HepG2 (cell line): ENCODE measurements around the gene MYH10. TPM values are rescaled to one million over a fixed set of nuclear protein-coding genes. Genes with fewer than 3 reads are reported as not detected.

Experiments
- FLYWCH1 ChIP-seq: sonication (generic); formaldehyde crosslinking; IDR thresholded peaks from 2 replicates; pipeline ENCODE4 v1.8.1; 2023; ENCODE audit warnings: mild to moderate bottlenecking, missing genetic modification reagents
- HDAC2 ChIP-seq: sonication (generic); formaldehyde crosslinking; IDR thresholded peaks from 2 replicates; pipeline ENCODE4 v1.4.0; 2020; ENCODE audit warnings: missing genetic modification reagents
- MAF1 ChIP-seq: sonication (generic); formaldehyde crosslinking; IDR thresholded peaks from 2 replicates; pipeline ENCODE4 v1.5.0; 2020; ENCODE audit warnings: missing genetic modification reagents, borderline replicate concordance
- MEF2D ChIP-seq: sonication (generic); formaldehyde crosslinking; IDR thresholded peaks from 2 replicates; pipeline ENCODE4 v1.5.1; 2020; ENCODE audit warnings: mild to moderate bottlenecking, missing genetic modification reagents
- MLLT10 ChIP-seq: sonication (generic); formaldehyde crosslinking; IDR thresholded peaks from 2 replicates; pipeline ENCODE4 v1.4.0; 2020; ENCODE audit warnings: missing genetic modification reagents
- RAD21 ChIP-seq: fragments of 450-650 bp; formaldehyde crosslinking; IDR thresholded peaks from 2 replicates; pipeline ENCODE4 v1.5.0; 2020; ENCODE audit warnings: mild to moderate bottlenecking
- SIN3B ChIP-seq: fragments of 150-350 bp; IDR thresholded peaks from 2 replicates; pipeline ENCODE4 v1.6.1; 2014; ENCODE audit warnings: low read length
- SMAD1 ChIP-seq: sonication (generic); formaldehyde crosslinking; IDR thresholded peaks from 2 replicates; pipeline ENCODE4 v1.4.0; 2020; ENCODE audit warnings: missing genetic modification reagents, low read depth, mild to moderate bottlenecking, borderline replicate concordance
- SOX5 ChIP-seq: IDR thresholded peaks from 2 replicates; pipeline ENCODE4 v1.6.1; 2016; ENCODE audit warnings: borderline replicate concordance
- ZFX ChIP-seq: sonication (generic); formaldehyde crosslinking; IDR thresholded peaks from 2 replicates; pipeline ENCODE4 v1.4.0; 2020; ENCODE audit warnings: mild to moderate bottlenecking, low read depth, missing genetic modification reagents, moderate library complexity
- ZNF549 ChIP-seq: sonication (generic); formaldehyde crosslinking; IDR thresholded peaks from 2 replicates; pipeline ENCODE4 v1.5.0; 2020; ENCODE audit warnings: missing genetic modification reagents
- ZNF557 ChIP-seq: sonication (generic); formaldehyde crosslinking; IDR thresholded peaks from 2 replicates; pipeline ENCODE4 v1.4.0; 2020; ENCODE audit warnings: missing genetic modification reagents
- polyA plus RNA-seq, 8 experiments: library from polyadenylated mRNA; depleted of rRNA in 3 of 8; stranded (reverse) in 7 of 8; unstranded in 1 of 8; fragments of >200 nt; fragmentation: Illumina TruSeq in 4 of 8; extraction: Trizol in 4 of 8; gene quantifications; 2 replicates each; pipeline versions ENCODE4 v1.2.1 to v1.2.3, GENCODE V29; 2011 to 2016; ENCODE audit warnings: low read depth in 4 of 8, missing spikeins in 1 of 8, mixed read lengths in 1 of 8; ENCODE audit not compliant: insufficient read depth in 1 of 8
- total RNA-seq, 5 experiments: library from RNA; depleted of rRNA; stranded (reverse); fragments of >200 nt; fragmentation: Illumina TruSeq; extraction: Trizol; gene quantifications; 2 replicates each; pipeline ENCODE4 v1.2.3, GENCODE V29; 2016; ENCODE audit warnings: low read depth in 1 of 5
- TF ChIP-seq, protein P1 (sequence below): sonication (generic); formaldehyde crosslinking; conservative IDR thresholded peaks from 2 replicates; pipeline ENCODE4 v1.8.0; 2022; ENCODE audit warnings: missing genetic modification reagents
- TF ChIP-seq, protein P2 (sequence below): sonication (generic); formaldehyde crosslinking; IDR thresholded peaks from 2 replicates; pipeline ENCODE4; 2020; ENCODE audit warnings: missing genetic modification reagents, mild to moderate bottlenecking, borderline replicate concordance
- TF ChIP-seq, protein P3 (sequence below): sonication (generic); formaldehyde crosslinking; IDR thresholded peaks from 2 replicates; pipeline ENCODE4 v1.5.0; 2020; ENCODE audit warnings: mild to moderate bottlenecking, low read depth, missing genetic modification reagents, borderline replicate concordance
- TF ChIP-seq, protein P4 (sequence below): sonication (generic); formaldehyde crosslinking; IDR thresholded peaks from 2 replicates; pipeline ENCODE4 v1.4.0; 2020; ENCODE audit warnings: missing genetic modification reagents
- TF ChIP-seq, protein P5 (sequence below): sonication (generic); formaldehyde crosslinking; IDR thresholded peaks from 2 replicates; pipeline ENCODE4 v1.4.0; 2020; ENCODE audit warnings: missing genetic modification reagents
- TF ChIP-seq, protein P6 (sequence below): IDR thresholded peaks from 2 replicates; pipeline ENCODE4 v1.4.0; 2020; ENCODE audit warnings: mild to moderate bottlenecking, missing genetic modification reagents

MYH10 gene
- total and polyA plus RNA-seq, 2 of the 13 experiments (the other 11 are each of a cell fraction or from before 2014, with no cell fraction given) = 43.4 to 68.6 TPM

DNA sequence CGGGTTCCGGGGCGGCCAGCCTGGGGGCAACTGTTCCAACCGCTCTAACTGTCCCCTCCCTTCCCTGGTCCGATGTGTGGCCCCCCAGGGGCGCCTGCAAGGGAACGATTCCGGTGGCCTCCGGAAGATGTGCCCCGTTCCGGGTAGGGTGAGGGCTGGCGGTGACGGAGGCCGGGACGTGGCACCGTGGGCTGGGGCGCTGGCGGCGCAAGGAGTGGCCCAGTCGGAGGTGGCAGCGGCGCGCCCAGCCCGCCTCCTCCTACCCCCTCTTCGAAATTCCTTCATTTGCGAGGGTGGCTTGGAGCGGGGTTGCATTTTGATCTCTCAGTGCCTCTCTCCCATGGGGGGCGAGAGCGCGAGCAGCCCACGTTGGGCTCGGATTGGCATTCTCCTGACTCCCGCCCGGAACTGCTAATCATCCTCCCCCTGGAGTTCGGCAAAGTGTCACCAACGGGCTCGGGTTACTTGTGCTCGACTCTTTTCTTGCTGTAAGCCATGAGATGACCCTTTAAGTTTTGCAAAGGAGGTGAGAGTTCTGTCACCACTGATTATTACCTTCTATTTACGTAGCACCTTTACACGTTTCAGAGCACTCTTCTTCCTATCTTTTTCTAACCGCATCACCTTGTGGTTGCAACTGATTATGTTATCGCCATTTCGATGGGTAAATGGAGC is 194.2 kb downstream of the MYH10 start (continued):
- TF ChIP-seq HDAC2 (CRISPR knock-in tag) = no peak
- TF ChIP-seq SIN3B = no peak
- TF ChIP-seq SOX5 (CRISPR knock-in tag) = 0 out of 2 replicates have a peak, but pooled peaks have one; percentile 9
- no peak for TF ChIP-seq ZNF557 (CRISPR knock-in tag)
- no peak for TF ChIP-seq ZNF549 (CRISPR knock-in tag)
- TF ChIP-seq, protein P1, sequence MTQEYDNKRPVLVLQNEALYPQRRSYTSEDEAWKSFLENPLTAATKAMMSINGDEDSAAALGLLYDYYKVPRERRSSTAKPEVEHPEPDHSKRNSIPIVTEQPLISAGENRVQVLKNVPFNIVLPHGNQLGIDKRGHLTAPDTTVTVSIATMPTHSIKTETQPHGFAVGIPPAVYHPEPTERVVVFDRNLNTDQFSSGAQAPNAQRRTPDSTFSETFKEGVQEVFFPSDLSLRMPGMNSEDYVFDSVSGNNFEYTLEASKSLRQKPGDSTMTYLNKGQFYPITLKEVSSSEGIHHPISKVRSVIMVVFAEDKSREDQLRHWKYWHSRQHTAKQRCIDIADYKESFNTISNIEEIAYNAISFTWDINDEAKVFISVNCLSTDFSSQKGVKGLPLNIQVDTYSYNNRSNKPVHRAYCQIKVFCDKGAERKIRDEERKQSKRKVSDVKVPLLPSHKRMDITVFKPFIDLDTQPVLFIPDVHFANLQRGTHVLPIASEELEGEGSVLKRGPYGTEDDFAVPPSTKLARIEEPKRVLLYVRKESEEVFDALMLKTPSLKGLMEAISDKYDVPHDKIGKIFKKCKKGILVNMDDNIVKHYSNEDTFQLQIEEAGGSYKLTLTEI (CRISPR knock-in tag) = no peak
- TF ChIP-seq, protein P2, sequence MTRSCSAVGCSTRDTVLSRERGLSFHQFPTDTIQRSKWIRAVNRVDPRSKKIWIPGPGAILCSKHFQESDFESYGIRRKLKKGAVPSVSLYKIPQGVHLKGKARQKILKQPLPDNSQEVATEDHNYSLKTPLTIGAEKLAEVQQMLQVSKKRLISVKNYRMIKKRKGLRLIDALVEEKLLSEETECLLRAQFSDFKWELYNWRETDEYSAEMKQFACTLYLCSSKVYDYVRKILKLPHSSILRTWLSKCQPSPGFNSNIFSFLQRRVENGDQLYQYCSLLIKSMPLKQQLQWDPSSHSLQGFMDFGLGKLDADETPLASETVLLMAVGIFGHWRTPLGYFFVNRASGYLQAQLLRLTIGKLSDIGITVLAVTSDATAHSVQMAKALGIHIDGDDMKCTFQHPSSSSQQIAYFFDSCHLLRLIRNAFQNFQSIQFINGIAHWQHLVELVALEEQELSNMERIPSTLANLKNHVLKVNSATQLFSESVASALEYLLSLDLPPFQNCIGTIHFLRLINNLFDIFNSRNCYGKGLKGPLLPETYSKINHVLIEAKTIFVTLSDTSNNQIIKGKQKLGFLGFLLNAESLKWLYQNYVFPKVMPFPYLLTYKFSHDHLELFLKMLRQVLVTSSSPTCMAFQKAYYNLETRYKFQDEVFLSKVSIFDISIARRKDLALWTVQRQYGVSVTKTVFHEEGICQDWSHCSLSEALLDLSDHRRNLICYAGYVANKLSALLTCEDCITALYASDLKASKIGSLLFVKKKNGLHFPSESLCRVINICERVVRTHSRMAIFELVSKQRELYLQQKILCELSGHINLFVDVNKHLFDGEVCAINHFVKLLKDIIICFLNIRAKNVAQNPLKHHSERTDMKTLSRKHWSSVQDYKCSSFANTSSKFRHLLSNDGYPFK (CRISPR knock-in tag) = no peak
- peak; percentile 70 for TF ChIP-seq ZFX (CRISPR knock-in tag)
- no peak for TF ChIP-seq SMAD1 (CRISPR knock-in tag)
- TF ChIP-seq, protein P3, sequence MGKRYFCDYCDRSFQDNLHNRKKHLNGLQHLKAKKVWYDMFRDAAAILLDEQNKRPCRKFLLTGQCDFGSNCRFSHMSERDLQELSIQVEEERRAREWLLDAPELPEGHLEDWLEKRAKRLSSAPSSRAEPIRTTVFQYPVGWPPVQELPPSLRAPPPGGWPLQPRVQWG (CRISPR knock-in tag) = no peak
- TF ChIP-seq, protein P4, sequence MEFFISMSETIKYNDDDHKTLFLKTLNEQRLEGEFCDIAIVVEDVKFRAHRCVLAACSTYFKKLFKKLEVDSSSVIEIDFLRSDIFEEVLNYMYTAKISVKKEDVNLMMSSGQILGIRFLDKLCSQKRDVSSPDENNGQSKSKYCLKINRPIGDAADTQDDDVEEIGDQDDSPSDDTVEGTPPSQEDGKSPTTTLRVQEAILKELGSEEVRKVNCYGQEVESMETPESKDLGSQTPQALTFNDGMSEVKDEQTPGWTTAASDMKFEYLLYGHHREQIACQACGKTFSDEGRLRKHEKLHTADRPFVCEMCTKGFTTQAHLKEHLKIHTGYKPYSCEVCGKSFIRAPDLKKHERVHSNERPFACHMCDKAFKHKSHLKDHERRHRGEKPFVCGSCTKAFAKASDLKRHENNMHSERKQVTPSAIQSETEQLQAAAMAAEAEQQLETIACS (CRISPR knock-in tag) = no peak
- TF ChIP-seq FLYWCH1 (CRISPR knock-in tag) = no peak
- TF ChIP-seq, protein P5, sequence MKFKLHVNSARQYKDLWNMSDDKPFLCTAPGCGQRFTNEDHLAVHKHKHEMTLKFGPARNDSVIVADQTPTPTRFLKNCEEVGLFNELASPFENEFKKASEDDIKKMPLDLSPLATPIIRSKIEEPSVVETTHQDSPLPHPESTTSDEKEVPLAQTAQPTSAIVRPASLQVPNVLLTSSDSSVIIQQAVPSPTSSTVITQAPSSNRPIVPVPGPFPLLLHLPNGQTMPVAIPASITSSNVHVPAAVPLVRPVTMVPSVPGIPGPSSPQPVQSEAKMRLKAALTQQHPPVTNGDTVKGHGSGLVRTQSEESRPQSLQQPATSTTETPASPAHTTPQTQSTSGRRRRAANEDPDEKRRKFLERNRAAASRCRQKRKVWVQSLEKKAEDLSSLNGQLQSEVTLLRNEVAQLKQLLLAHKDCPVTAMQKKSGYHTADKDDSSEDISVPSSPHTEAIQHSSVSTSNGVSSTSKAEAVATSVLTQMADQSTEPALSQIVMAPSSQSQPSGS (CRISPR knock-in tag) = no peak
- TF ChIP-seq RAD21 (CRISPR knock-in tag) = 0 out of 2 replicates have a peak, but pooled peaks have one; percentile 6
- no peak for TF ChIP-seq MLLT10 (CRISPR knock-in tag)
- TF ChIP-seq MEF2D (CRISPR knock-in tag) = no peak
- TF ChIP-seq, protein P6, sequence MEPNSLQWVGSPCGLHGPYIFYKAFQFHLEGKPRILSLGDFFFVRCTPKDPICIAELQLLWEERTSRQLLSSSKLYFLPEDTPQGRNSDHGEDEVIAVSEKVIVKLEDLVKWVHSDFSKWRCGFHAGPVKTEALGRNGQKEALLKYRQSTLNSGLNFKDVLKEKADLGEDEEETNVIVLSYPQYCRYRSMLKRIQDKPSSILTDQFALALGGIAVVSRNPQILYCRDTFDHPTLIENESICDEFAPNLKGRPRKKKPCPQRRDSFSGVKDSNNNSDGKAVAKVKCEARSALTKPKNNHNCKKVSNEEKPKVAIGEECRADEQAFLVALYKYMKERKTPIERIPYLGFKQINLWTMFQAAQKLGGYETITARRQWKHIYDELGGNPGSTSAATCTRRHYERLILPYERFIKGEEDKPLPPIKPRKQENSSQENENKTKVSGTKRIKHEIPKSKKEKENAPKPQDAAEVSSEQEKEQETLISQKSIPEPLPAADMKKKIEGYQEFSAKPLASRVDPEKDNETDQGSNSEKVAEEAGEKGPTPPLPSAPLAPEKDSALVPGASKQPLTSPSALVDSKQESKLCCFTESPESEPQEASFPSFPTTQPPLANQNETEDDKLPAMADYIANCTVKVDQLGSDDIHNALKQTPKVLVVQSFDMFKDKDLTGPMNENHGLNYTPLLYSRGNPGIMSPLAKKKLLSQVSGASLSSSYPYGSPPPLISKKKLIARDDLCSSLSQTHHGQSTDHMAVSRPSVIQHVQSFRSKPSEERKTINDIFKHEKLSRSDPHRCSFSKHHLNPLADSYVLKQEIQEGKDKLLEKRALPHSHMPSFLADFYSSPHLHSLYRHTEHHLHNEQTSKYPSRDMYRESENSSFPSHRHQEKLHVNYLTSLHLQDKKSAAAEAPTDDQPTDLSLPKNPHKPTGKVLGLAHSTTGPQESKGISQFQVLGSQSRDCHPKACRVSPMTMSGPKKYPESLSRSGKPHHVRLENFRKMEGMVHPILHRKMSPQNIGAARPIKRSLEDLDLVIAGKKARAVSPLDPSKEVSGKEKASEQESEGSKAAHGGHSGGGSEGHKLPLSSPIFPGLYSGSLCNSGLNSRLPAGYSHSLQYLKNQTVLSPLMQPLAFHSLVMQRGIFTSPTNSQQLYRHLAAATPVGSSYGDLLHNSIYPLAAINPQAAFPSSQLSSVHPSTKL (CRISPR knock-in tag) = peak; percentile 6; the same call in 1 of the 2 replicates
- TF ChIP-seq MAF1 (CRISPR knock-in tag) = no peak
